Occipital lobe (tissue), 2 donors: Measurements from ENCODE around the gene FBXW11. TPM values are rescaled to one million over a fixed set of nuclear protein-coding genes. Genes with fewer than 3 reads are reported as not detected.

ENCODE experiments used
- DNase-seq: peaks from one replicate; lab custom pipeline; 2025; lab: John Stamatoyannopoulos, UW
- total RNA-seq: library from RNA; depleted of rRNA; stranded (reverse); fragments of >200 nt; gene quantifications from one replicate; pipeline ENCODE4 v1.2.3, GENCODE V29; 2014

Gene FBXW11
- total RNA-seq, 1 donor from 2014 or later, result 162 TPM

- no peak for DNase-seq
Observed at GRCh38 chr5:171845857-171846256, 160.6 kb downstream of the FBXW11 start.

GRCh38 chr5:171845040-171845630 lies 161.3 kb downstream of the FBXW11 start:
- no peak for DNase-seq

- DNase-seq, result no peak
Observed at GRCh38 chr5:171842777-171843328, 163.6 kb downstream of the FBXW11 start.

GRCh38 chr5:171841984-171842776 lies 164.3 kb downstream of the FBXW11 start:
- DNase-seq, result no peak

- DNase-seq, result no peak
Observed at GRCh38 chr5:171840711-171841522, 165.5 kb downstream of the FBXW11 start.

- DNase-seq, result no peak
Observed at GRCh38 chr5:171840066-171840465, 166.4 kb downstream of the FBXW11 start.

GRCh38 chr5:171839112-171839511 lies 167.3 kb downstream of the FBXW11 start:
- no peak for DNase-seq

GRCh38 chr5:171838066-171838465 lies 168.4 kb downstream of the FBXW11 start:
- DNase-seq, result no peak

GRCh38 chr5:171837522-171837921 lies 168.9 kb downstream of the FBXW11 start:
- no peak for DNase-seq

- DNase-seq, result no peak
Observed at GRCh38 chr5:171835066-171835465, 171.4 kb downstream of the FBXW11 start.

GRCh38 chr5:171834461-171834860 lies 172.0 kb downstream of the FBXW11 start:
- no peak for DNase-seq

- DNase-seq, result no peak
Observed at GRCh38 chr5:171832775-171833174, 173.7 kb downstream of the FBXW11 start.

GRCh38 chr5:171830686-171831085 lies 175.8 kb downstream of the FBXW11 start:
- no peak for DNase-seq

GRCh38 chr5:171827162-171827561 lies 179.3 kb downstream of the FBXW11 start:
- DNase-seq, result no peak

GRCh38 chr5:171826132-171826531 lies 180.3 kb downstream of the FBXW11 start:
- DNase-seq, result no peak

GRCh38 chr5:171825051-171825450 lies 181.4 kb downstream of the FBXW11 start:
- no peak for DNase-seq

GRCh38 chr5:171823269-171823668 lies 183.2 kb downstream of the FBXW11 start:
- no peak for DNase-seq

GRCh38 chr5:171821286-171821685 lies 185.2 kb downstream of the FBXW11 start:
- DNase-seq, result no peak

- no peak for DNase-seq
Observed at GRCh38 chr5:171820561-171820960, 185.9 kb downstream of the FBXW11 start.

- DNase-seq, result no peak
Observed at GRCh38 chr5:171816666-171817065, 189.8 kb downstream of the FBXW11 start.

GRCh38 chr5:171813813-171814490 lies 192.5 kb downstream of the FBXW11 start:
- no peak for DNase-seq
